NT2/D1 (cell line): Measurements from ENCODE around the gene ASPHD2.

ENCODE experiments used
- DNase-seq: peaks from one replicate; pipeline ENCODE4 v3.0.0-alpha.2; 2011; ENCODE audit warnings: low read depth, low spot score
- H3K27me3 ChIP-seq: 2 replicates; pipeline ENCODE4 v1.6.0; 2011; ENCODE audit warnings: mild to moderate bottlenecking; ENCODE audit not compliant: insufficient read length, insufficient read depth
- H3K36me3 ChIP-seq: 2 replicates; pipeline ENCODE4 v1.6.1; 2011; ENCODE audit warnings: mild to moderate bottlenecking, low read length, mixed read lengths; ENCODE audit not compliant: insufficient read depth, insufficient read length
- H3K4me1 ChIP-seq: 2 replicates; pipeline ENCODE4 v1.5.1; 2011; ENCODE audit not compliant: insufficient read depth, insufficient read length
- H3K4me3 ChIP-seq: 2 replicates; pipeline ENCODE4 v1.5.1; 2011; ENCODE audit warnings: low read depth; ENCODE audit not compliant: insufficient read length
- H3K9ac ChIP-seq: 2 replicates; pipeline ENCODE4 v1.6.0; 2011; ENCODE audit warnings: low read depth; ENCODE audit not compliant: insufficient read length
- H3K9me3 ChIP-seq: 2 replicates; pipeline ENCODE4 v1.5.1; 2011; ENCODE audit warnings: mild to moderate bottlenecking, low read length; ENCODE audit not compliant: insufficient read depth
- SUZ12 ChIP-seq: IDR thresholded peaks from 2 replicates; pipeline ENCODE4 v1.6.1; 2011; ENCODE audit not compliant: insufficient read length, insufficient read depth; ENCODE audit errors: extremely low read depth
- YY1 ChIP-seq: IDR thresholded peaks from 2 replicates; pipeline ENCODE4 v1.6.1; 2011; ENCODE audit not compliant: insufficient read length, insufficient read depth
- ZNF274 ChIP-seq: IDR thresholded peaks from 2 replicates; pipeline ENCODE4 v1.6.1; 2011; ENCODE audit warnings: mild to moderate bottlenecking, low read depth, low read length

Gene ASPHD2, protein sequence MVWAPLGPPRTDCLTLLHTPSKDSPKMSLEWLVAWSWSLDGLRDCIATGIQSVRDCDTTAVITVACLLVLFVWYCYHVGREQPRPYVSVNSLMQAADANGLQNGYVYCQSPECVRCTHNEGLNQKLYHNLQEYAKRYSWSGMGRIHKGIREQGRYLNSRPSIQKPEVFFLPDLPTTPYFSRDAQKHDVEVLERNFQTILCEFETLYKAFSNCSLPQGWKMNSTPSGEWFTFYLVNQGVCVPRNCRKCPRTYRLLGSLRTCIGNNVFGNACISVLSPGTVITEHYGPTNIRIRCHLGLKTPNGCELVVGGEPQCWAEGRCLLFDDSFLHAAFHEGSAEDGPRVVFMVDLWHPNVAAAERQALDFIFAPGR

DNA sequence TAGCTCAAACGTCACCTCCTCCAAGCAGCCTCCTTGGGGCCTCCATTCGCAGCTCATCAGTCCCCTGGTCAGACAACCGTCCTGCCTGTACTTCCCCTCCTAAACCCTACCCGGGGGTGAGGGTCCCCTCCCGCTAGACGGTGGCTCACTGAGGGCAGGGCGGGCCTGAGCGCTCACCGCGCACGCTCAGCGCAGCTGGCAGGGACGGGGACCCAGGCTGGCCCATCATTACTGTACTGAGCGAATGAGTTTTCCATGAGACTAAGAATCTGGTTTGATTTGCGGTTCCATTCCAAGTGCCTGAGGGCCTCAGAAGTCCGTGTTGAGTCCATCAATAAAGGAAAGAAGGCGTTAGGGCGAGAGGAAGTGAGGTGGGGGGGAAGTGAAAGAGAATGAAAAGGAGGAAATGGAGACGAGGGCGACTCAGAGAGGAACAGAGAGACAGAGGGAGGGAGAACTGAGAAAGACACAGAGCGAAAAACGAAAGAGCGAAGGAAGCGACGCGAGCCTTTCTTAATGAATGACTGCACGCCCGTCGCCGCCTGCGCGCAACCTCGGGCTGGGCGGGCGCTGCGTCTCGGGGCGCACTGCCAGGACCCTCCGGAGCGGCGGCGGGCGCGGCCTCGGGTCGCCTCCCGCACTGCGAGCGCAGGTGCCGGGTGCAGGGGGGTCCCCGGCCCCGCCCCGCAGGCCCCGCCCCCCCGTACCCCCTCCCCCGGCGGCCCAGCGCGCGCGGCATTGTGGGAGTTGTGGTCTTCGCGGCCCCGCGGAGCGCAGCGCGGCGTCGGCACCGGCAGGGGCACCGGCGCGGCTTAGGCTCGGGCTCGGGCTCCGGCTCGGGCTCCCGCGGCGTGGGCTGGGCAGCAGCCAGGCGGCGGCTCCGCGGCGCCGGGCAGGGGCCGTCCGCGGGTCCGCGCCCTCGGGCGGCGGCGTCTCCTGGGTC, at the start of gene ASPHD2:
TSS of gene ASPHD2 (plus strand) at position 746 of the 943 bp plus-strand sequence. CDS start 4,356 bp downstream, outside the sequence.
- no peak for DNase-seq
- Histone ChIP-seq H3K9ac (peak within 1 kb of the TSS; percentile 79), H3K4me1 (peaks cover 10% of the 10 kb centered on the region), H3K36me3 (peaks cover 5% of the 10 kb centered on the region), H3K4me3 (peak within 1 kb of the TSS; percentile 57), H3K9me3 (no peaks in the 10 kb centered on the region), H3K27me3 (peaks cover 29% of the 10 kb centered on the region)
- TF ChIP-seq SUZ12 = no peak

DNA sequence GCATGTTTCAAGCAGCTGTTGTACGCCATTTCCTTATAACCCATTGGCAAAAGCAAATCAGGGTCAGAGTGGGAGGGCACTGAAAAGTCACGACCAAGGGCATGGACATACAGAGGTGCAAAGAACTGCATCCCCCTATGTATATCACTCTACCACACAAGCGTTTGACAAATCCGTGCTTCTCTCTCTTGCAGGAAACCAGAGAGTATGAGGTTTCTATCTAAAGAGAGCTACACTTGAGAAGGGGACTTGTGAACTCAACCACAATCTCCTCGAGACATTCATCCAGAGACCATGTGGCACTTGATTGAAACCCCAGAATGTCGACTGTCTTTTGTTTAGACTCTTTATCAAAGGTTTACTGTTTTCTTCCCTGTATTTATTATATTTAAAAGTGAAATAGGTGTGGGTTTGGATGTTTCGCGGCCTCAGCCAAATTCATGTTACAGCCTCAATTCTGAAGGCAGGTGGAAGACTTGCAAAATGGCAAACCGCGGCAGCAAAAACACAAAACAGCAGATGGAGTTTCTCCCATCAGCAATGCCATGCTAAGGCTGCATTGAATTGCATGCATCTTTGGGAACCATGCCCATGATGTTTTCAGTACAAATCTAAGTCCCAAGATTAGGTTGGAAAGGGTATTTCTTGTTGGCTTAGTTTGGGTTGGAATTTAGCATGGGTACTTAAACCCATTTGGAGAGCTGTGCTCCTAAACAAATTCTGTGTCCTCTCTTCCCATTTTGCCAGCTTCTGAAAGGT, 48.8 kb upstream of the ASPHD2 start:
- TF ChIP-seq YY1 = no peak
- no peak for TF ChIP-seq SUZ12
- TF ChIP-seq ZNF274 = no peak
- no peak for DNase-seq
- Histone ChIP-seq H3K9me3 (peaks cover 8% of the 10 kb centered on the region; the same call in 1 of the 2 replicates), H3K27me3 (no peaks in the 10 kb centered on the region), H3K36me3 (no peaks in the 10 kb centered on the region), H3K9ac (no peak overlapping the region), H3K4me3 (no peak overlapping the region), H3K4me1 (peaks cover 2% of the 10 kb centered on the region)

DNA sequence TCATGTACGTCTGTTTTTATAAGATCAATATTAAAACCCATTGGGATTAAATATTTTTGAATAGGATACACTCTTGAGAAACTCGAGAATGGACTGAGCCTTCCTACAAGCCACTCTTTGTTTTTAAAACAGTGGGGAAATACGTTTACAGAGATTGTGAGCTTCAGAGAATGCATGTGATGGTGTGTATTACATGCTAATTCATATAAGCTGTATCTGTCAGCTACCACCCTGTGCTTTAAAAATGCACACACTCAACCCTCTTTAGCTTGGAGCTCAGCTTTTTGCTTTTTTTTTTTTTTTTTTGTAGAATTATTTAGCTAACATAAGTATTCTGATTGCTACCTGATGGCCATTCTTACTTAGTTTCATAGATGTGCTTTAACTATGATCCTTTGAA, 46.3 kb upstream of the ASPHD2 start:
- no peaks in the 10 kb centered on the region for H3K36me3 ChIP-seq
- TF ChIP-seq YY1 (no peak), ZNF274 (no peak), SUZ12 (no peak)
- no peaks in the 10 kb centered on the region for H3K27me3 ChIP-seq
- no peak overlapping the region for H3K4me3 ChIP-seq
- DNase-seq = no peak
- H3K4me1 ChIP-seq = peaks cover 2% of the 10 kb centered on the region
- peaks cover 8% of the 10 kb centered on the region; the same call in 1 of the 2 replicates for H3K9me3 ChIP-seq
- no peak overlapping the region for H3K9ac ChIP-seq

DNA sequence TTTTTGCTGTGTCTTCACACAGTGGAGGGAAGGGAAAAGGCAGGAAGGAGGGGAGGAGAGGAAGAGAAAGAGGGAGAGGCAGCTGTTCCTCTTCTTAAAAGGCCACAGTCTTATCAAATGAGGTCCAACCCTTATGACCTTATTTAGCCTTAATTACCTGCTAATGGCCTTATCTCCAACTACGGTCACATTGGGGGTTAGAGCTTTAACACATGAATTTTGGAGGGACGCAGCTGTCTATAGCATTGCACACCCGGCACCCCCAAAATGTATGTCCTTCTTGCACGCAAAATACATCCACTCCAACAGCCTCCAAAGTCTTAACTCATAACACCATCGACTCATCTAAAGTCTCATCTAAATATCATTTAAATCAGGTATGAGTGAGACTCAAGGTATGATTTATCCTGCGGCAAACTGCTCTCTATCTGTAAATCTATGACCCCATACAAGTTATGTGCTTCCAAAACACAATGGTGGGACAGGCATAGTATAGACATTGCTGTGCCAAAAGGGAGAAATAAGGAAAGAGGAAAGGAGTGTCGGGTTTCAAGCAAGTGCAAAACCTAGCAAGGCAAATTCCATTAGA, 45.0 kb upstream of the ASPHD2 start:
- TF ChIP-seq ZNF274 (no peak), SUZ12 (no peak), YY1 (no peak)
- no peaks in the 10 kb centered on the region for H3K27me3 ChIP-seq
- H3K4me1 ChIP-seq = no peaks in the 10 kb centered on the region
- DNase-seq = no peak
- H3K36me3 ChIP-seq = no peaks in the 10 kb centered on the region
- H3K9me3 ChIP-seq = peaks cover 3% of the 10 kb centered on the region; the same call in 1 of the 2 replicates
- H3K9ac ChIP-seq = no peak overlapping the region
- H3K4me3 ChIP-seq = no peak overlapping the region

DNA sequence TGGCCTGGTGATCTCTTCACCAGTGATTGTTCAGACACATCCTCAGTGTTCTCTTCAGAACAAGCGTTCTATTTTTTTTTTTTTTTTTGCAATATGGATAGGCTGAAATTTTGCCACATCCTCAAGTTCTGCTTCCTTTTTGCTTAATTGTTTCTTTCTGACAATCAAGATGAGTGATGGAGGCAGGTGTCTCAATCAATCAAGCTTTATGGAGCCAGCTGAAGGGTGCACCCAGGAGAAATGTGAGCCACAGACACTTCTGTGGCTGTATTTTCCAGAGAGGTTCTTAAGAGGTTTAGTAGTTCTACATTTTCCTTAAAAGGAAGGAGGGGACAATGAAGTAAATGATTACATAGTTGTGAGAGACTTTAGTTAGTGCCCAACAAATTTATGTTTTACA, 43.9 kb upstream of the ASPHD2 start:
- Histone ChIP-seq H3K36me3 (no peaks in the 10 kb centered on the region), H3K27me3 (no peaks in the 10 kb centered on the region), H3K9me3 (no peaks in the 10 kb centered on the region), H3K9ac (no peak overlapping the region), H3K4me1 (no peaks in the 10 kb centered on the region), H3K4me3 (no peak overlapping the region)
- TF ChIP-seq SUZ12 (no peak), ZNF274 (no peak), YY1 (no peak)
- DNase-seq = no peak

DNA sequence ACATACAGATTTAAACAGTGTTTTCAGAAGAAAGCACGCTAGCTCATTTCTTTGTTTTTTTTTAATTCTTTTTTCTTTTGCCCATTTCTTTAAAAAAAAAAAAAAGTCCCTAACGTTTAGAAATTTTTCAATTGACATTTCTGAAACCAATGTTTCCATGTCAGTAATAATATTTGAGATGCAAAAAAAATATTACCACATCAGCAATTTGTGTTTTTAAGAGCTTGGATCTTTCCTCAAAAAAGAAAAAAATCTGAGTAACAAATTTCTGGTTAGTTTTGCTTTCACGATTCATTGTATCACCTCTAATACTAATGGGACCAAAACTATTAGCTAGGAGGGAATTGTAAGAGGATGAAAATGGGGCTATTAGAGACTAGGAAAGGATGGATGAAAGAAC, 39.9 kb upstream of the ASPHD2 start:
- Histone ChIP-seq H3K9ac (no peak overlapping the region), H3K4me1 (peaks cover 2% of the 10 kb centered on the region)
- TF ChIP-seq ZNF274 (no peak), SUZ12 (no peak), YY1 (no peak)

More for the DNA sequence above, 39.9 kb upstream of the ASPHD2 start:
- DNase-seq = no peak
- Histone ChIP-seq H3K9me3 (no peaks in the 10 kb centered on the region), H3K27me3 (no peaks in the 10 kb centered on the region), H3K36me3 (no peaks in the 10 kb centered on the region), H3K4me3 (no peak overlapping the region)
